ENCODE results near the gene ATP2A2.

The ATP2A2 gene

GRCh38 chr12:110370732-110371231 lies 89.7 kb downstream of the ATP2A2 start:
- TF ChIP-seq CTCF (IDR thresholded peaks at IDR 0.05), result no peak

GRCh38 chr12:110371408-110372055 lies 90.5 kb downstream of the ATP2A2 start:
- no peak for TF ChIP-seq CTCF (IDR thresholded peaks at IDR 0.05)

- no peak for TF ChIP-seq CTCF (IDR thresholded peaks at IDR 0.05)
Measured at GRCh38 chr12:110372056-110372425, 91.0 kb downstream of the ATP2A2 start.

- TF ChIP-seq CTCF (IDR thresholded peaks at IDR 0.05), result no peak
Measured at GRCh38 chr12:110373025-110373424, 92.0 kb downstream of the ATP2A2 start.

GRCh38 chr12:110373425-110373824 lies 92.4 kb downstream of the ATP2A2 start:
- TF ChIP-seq CTCF (IDR thresholded peaks at IDR 0.05), result no peak

- TF ChIP-seq CTCF (IDR thresholded peaks at IDR 0.05), result no peak
Measured at GRCh38 chr12:110373962-110374611, 93.0 kb downstream of the ATP2A2 start.

- TF ChIP-seq CTCF (IDR thresholded peaks at IDR 0.05), result no peak
Measured at GRCh38 chr12:110379197-110379596, 98.2 kb downstream of the ATP2A2 start.

Measured in LNCAP (cell line).